DMS153 treated with DMSO at 0.1 percent for 48 hours (cell line): ENCODE data around the gene GATD1.

Source experiments
- DNase-seq: peaks from one replicate; lab custom pipeline; 2025; ENCODE audit not compliant: unreplicated experiment; lab: John Stamatoyannopoulos, UW

GATD1 gene

DNA sequence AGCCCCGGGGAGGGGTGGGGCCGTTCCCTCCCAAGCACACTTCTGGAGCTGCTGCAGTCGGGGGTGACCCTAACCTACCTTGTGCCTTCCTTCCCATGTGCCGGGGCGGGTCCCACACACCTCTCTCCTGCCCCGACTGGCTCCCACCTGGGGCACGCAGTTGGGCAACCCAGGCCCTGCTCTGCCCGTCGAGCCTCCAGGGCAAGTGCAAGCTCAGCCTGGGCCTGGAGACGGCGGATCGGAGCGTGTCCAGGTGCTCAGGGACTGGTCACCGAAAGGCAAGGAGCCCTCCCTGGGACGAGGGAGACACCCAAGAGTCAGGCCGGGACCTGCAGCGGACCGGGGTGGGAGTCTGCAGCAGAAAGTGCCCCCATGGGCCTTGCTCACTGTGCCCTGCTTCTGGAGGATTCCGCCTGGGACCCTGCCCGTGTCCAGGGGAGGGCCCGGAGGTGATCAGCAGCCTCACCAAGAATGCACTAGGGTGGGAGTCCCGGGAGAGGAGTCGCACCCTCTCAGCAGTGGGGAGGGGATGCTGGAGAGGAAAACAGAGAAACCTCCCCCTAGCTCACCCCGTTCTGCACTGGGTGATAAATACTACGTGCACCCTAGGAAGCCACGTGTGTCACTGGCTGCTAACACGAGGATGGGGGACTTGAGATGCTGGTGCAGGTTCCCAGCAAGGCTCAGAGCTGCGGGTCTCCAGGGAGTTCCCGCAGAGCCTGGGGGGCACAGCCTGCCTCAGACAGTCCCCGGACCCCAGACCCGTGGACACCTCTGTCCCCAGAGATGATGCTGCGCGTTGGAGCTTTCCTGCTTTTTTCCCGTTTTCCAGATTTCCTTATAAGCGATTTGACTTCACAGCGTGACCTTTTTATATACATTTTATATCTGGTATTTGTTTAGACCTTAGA is 5.2 kb upstream of the GATD1 start:
- DNase-seq = no peak

DNA sequence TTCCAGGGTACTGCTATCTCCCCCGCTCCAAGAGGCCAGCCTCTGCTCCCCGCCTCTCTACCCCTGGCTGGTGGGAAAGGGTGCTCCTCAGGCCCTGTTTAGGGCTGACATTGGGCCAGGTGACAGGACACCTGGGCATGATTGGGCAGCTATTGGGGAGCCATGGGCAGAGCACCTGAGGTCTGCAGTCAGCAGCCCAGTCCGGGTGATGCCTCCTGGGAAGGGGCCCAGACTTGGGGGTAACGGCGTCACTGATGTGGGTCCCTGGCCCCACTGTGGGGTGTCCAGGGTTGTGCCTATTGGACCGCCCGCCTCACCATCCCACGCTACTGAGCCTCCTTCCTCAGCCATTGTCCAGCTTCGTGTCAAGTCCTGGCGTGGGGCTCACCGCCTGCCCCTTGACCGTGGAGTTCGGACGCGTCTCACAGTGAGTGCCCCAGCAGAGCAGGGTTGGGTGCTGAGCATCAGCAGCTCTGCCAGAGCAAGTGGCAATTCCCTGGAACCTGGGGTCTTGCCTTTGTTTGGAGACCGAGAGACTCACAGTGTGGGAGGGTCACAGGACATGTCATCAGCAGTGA is 2.8 kb upstream of the GATD1 start:
- DNase-seq = no peak

- DNase-seq = no peak
These were observed 2.0 kb upstream of the GATD1 start for GRCh38 chr11:778976-779954.

DNA sequence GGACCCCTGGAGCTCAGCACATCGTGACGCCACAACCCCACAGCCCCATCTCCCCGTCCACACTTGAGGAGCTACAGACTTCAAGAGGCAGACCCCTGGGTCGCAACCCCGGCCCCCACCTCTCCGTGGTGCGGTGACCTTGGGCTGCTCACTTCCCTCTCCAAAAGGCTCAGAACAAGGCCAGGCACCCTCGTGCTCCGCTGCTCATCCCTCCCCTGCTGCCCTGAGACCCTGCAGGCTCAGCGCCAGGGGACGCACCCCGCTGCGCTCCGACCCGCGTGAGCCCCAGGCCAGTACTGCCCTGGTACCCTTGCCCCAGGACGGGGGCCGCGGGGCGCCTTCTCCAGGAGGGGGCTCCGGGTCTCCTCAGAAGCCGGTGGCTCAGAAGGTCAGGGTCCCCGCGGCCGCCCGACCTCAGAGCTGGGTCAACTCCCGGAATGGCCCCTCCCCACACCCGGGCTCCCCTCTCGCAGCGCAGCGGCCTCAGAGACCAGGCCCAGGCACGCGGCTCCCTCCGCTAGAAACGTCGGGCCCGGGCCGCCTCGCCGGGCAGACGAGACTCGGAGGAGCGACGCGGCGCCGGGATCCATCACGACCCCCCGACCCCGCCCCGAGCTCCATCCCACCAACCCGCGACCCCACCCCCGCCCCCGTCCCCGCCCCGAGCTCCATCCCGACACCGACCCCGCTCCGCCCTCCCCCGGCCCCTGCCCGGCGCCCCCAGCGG is 563 bp downstream of the GATD1 start:
- DNase-seq = no peak

DNA sequence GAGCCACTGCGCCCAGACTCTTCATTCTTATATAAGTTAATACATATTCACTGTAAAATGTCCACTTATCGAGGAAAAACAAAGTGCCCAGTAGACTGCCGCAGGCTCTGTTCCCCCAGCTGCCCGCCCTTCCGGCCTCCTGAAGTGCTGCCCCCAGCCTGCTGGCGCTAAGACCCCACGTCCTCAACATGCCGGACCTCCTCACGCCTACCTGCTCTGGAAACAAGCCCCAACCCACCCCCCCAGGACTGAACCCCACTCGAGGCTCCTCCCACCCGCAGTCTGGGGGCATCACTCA is 1.1 kb downstream of the GATD1 start:
- no peak for DNase-seq

DNA sequence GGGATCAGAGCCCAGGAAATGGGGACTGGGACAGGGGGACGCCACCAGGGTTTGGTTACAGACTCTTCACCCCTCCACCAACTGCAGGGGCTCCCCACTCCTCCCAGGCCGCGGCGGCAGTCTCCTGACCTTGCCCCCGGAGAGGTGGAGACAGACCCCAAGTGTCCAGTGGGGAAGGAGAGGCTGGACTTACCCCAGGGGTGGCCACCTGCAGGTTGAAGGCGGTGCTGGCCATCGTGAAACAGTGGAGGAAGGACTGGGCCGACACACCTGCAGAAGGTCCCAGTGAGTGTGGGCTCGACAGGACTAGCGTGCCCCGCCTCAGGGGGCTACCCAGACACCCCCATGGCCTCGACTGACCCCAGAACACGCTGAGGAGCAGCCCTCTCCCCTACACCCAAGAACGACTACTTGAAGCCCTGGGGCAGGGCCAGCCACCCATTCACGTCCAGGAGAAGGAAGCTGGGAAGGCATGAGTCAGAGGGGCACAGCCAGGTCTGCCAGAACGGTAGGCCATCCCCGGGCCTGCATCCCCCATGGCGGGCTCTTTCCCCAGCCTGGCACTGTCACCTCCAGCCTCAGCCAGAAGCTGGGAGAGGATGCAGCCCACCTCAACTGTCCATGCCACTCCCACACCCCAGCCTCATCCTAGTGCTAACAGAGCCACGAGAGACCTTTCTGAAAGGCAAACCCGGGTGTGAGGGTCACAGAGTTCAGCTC is 2.3 kb downstream of the GATD1 start:
- DNase-seq = no peak

- DNase-seq = no peak
These were observed 3.5 kb downstream of the GATD1 start for GRCh38 chr11:773830-774229.

- no peak for DNase-seq
These were observed 3.9 kb downstream of the GATD1 start for GRCh38 chr11:773425-773824.

- no peak for DNase-seq
These were observed 4.6 kb downstream of the GATD1 start for GRCh38 chr11:772429-773390.

- no peak for DNase-seq
These were observed 5.6 kb downstream of the GATD1 start for GRCh38 chr11:771617-772204.

GRCh38 chr11:770642-771616 is 6.4 kb downstream of the GATD1 start:
- DNase-seq = no peak

DNA sequence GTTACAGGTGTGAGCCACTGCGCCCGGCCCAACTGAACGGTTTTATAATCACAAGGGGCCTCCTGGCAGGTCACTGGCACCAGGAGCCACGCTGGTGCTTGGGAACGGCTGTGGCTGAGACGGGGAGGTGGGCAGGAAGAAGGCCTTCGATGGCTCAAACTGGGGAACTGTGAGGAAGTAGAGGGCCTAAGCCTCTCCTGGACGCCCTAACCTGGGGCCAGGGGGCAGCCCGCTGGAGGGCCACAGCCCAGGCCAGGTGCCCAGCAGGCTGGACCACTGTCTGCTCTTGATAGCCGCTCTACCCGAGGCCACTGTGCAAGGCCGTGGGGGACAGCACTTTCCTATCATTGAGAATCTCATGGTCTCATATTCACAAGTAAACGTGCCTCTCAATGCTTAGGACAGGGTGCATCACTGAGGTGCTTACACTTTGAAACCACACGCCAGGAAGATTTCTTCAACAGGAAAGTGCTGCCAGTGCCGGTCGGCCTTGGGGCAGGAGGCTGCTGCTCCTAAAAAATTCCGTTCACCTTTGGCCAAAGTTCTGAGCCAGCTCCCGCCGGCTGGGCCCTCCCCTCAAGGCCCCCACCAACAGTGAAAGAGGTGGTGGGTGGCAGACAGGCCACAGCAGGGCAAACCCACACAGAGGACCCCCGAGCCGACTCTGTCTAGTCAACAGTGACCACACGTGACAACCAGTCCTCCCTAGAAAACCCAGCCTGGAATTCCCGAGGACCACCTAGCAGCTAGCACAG is 7.2 kb downstream of the GATD1 start:
- no peak for DNase-seq

DNA sequence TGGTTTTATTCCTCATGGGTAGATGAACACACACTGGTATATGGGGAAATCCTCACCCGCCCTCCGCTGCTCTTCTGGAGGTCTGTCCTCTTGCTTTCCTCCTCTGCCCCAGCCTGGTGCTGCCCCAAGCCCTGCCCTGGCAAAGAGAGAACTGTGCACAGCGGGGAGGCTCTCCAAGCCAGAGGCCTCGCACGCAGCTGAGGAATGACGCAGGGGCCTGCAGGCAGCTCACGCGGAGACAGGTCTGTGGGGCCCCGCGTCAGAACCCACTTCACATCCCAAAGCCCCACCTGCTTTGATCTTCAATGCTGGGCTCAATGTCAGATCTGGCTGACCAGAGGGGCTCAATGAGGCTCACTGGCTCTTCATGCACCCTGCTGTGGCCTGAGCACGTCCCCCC is 10.0 kb downstream of the GATD1 start:
- DNase-seq = no peak

GRCh38 chr11:766936-767210 is 10.4 kb downstream of the GATD1 start:
- DNase-seq = no peak

DNA sequence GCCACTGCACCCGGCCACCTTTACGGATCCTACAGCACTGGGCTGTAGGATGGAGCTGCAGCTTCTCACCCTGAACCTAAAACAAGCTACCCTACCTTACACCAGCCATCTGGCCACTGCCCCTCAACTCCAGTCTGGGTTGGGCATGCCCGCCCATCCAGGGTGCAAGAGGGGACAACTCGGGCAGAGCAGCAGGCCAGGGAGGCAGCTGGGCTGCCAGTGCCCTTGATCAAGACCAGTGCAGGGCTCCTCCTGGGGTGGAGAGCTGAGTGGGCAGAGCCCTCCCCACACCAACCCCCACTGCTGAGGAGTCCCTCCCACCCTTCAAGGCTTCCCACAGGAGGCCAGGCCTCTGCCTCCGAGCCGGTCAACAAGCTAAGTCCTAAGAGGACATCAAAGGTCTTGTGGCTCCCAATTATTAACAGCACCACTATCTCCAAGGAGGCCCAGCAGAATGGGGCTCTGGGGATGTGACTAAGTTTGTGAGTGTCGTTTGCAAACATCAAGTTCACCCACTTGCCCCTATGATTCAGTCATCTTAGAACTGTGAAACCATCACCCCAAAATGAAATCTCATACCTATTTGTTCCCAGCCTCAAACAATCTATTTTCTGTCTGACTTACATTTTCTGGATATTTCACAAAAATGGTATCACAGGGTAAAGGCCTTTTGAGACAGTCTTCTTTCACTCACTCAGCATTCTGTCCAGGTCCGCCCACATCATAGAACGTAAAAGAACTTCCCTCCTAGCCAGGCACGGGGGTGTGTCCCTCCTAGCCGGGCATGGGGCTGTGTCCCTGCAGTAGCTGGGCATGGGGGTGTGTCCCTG is 11.0 kb downstream of the GATD1 start:
- no peak for DNase-seq

DNA sequence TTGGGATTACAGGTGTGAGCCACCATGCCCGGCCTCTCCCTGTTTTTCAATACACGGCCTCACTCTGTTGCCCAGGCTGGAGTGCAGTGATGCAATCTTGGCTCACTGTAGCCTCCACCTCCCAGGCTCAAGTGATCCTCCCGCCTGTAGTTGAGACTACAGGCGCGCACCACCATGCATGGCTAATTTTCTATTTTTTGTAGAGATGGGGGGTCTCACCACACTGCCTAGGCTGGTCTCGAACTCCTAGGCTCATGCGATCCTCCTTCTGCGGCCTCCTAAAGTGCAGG is 11.5 kb downstream of the GATD1 start:
- DNase-seq = no peak
